ACC112 (cell line): Measurements from ENCODE around the gene ITIH6.

Experiments
- H2AFZ ChIP-seq: fragments of 200-600 bp; sonication (generic); one replicate; pipeline ENCODE4 v1.6.0; 2017; ENCODE audit warnings: antibody characterized with exemption, low read length; ENCODE audit not compliant: unreplicated experiment
- H3K27ac ChIP-seq: fragments of 200-600 bp; sonication (generic); 2 replicates; pipeline ENCODE4 v1.5.1; 2014; ENCODE audit warnings: low read depth, mild to moderate bottlenecking, antibody characterized with exemption, low read length, moderate library complexity
- H3K27me3 ChIP-seq: fragments of 200-600 bp; sonication (generic); 2 replicates; pipeline ENCODE4 v1.6.1; 2014; ENCODE audit warnings: mild to moderate bottlenecking, antibody characterized with exemption, low read length, moderate library complexity, mixed read lengths; ENCODE audit not compliant: insufficient read depth
- H3K36me3 ChIP-seq: fragments of 200-600 bp; sonication (generic); 2 replicates; pipeline ENCODE4 v1.6.1; 2016; ENCODE audit warnings: mild to moderate bottlenecking, antibody characterized with exemption, low read length, moderate library complexity, mixed read lengths; ENCODE audit not compliant: insufficient read depth
- H3K4me1 ChIP-seq: fragments of 200-600 bp; sonication (generic); one replicate; pipeline ENCODE4 v1.6.1; 2016; ENCODE audit warnings: low read length, mixed read lengths; ENCODE audit not compliant: insufficient read depth, unreplicated experiment, control insufficient read depth
- H3K4me3 ChIP-seq: fragments of 200-600 bp; sonication (generic); 2 replicates; pipeline ENCODE4 v1.5.1; 2014; ENCODE audit warnings: mild to moderate bottlenecking, low read depth, low read length
- H3K79me2 ChIP-seq: fragments of 200-600 bp; sonication (generic); one replicate; pipeline ENCODE4 v1.6.0; 2016; ENCODE audit warnings: low read length; ENCODE audit not compliant: control insufficient read depth, unreplicated experiment, insufficient read depth

ITIH6 gene

GRCh38 chrX:54715621-54716020, 82.4 kb downstream of the ITIH6 start:
- Histone ChIP-seq H2AFZ (no peak overlapping the region), H3K27ac (no peak overlapping the region), H3K4me1 (no peaks in the 10 kb centered on the region), H3K79me2 (no peaks in the 10 kb centered on the region), H3K4me3 (no peak overlapping the region), H3K36me3 (no peaks in the 10 kb centered on the region), H3K27me3 (no peaks in the 10 kb centered on the region)

- H2AFZ ChIP-seq, result no peak overlapping the region
- H3K27me3 ChIP-seq, result no peaks in the 10 kb centered on the region
- no peaks in the 10 kb centered on the region for H3K36me3 ChIP-seq
These were observed 83.6 kb downstream of the ITIH6 start for GRCh38 chrX:54714424-54714823.

GRCh38 chrX:54711735-54712134, 86.3 kb downstream of the ITIH6 start:
- Histone ChIP-seq H3K36me3 (no peaks in the 10 kb centered on the region), H3K4me1 (no peaks in the 10 kb centered on the region), H3K27ac (no peak overlapping the region), H2AFZ (no peak overlapping the region), H3K27me3 (peaks cover 5% of the 10 kb centered on the region; the same call in 1 of the 2 replicates), H3K79me2 (no peaks in the 10 kb centered on the region), H3K4me3 (no peak overlapping the region)

More at GRCh38 chrX:54714424-54714823, 83.6 kb downstream of the ITIH6 start:
- Histone ChIP-seq H3K4me3 (no peak overlapping the region), H3K27ac (no peak overlapping the region), H3K79me2 (no peaks in the 10 kb centered on the region), H3K4me1 (no peaks in the 10 kb centered on the region)

- Histone ChIP-seq H2AFZ (no peak overlapping the region), H3K27me3 (peaks cover 5% of the 10 kb centered on the region; the same call in 1 of the 2 replicates), H3K27ac (no peak overlapping the region), H3K36me3 (no peaks in the 10 kb centered on the region), H3K4me1 (no peaks in the 10 kb centered on the region), H3K4me3 (no peak overlapping the region), H3K79me2 (no peaks in the 10 kb centered on the region)
These were observed 87.1 kb downstream of the ITIH6 start for GRCh38 chrX:54710920-54711319.

GRCh38 chrX:54708404-54708803, 89.7 kb downstream of the ITIH6 start:
- Histone ChIP-seq H2AFZ (no peak overlapping the region), H3K4me3 (no peak overlapping the region), H3K36me3 (no peaks in the 10 kb centered on the region), H3K79me2 (no peaks in the 10 kb centered on the region), H3K4me1 (no peaks in the 10 kb centered on the region), H3K27ac (no peak overlapping the region), H3K27me3 (peaks cover 5% of the 10 kb centered on the region)
